Measurements from ENCODE around the gene CISH.

DNA sequence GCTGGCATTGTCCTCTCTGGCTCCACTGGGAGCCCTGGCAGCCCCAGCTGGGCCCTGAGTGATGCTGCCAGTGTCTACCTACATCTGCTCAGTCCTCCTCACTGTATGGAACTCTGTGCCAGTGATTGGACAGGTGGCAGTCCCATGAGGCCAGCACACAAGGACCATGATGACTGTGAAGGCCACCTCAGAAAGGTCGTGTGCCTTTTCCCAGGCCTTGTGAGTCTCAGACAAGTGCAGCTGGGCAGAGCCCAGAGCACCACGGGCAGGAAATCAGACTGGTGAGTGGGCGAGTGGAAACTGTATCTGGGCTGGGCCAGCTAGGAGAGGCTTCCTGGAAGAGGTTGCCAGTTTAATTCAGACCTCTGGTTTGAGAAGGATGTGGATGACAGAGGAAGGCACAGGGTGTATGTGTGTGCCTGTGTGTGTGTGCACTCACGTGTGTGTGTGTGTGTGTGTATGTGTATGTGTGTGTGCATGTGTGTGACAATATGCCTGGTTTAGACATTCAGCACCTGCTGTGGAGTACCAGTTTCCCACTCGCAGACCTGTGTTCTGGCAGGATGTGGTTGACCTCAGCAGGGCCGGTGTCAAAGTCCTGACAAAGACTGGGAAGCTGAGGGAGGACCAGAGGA, 12.4 kb upstream of the CISH start:
- TF ChIP-seq, protein P1, sequence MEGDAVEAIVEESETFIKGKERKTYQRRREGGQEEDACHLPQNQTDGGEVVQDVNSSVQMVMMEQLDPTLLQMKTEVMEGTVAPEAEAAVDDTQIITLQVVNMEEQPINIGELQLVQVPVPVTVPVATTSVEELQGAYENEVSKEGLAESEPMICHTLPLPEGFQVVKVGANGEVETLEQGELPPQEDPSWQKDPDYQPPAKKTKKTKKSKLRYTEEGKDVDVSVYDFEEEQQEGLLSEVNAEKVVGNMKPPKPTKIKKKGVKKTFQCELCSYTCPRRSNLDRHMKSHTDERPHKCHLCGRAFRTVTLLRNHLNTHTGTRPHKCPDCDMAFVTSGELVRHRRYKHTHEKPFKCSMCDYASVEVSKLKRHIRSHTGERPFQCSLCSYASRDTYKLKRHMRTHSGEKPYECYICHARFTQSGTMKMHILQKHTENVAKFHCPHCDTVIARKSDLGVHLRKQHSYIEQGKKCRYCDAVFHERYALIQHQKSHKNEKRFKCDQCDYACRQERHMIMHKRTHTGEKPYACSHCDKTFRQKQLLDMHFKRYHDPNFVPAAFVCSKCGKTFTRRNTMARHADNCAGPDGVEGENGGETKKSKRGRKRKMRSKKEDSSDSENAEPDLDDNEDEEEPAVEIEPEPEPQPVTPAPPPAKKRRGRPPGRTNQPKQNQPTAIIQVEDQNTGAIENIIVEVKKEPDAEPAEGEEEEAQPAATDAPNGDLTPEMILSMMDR (IDR thresholded peaks at IDR 0.05): no peak
- TF ChIP-seq POLR2A (IDR thresholded peaks at IDR 0.05): no peak

Data from testis (tissue), 2 donors.